Fibroblast of the aortic adventitia (primary cell): ENCODE data around the gene RTTN. TPM values are rescaled to one million over a fixed set of nuclear protein-coding genes. Genes with fewer than 3 reads are reported as not detected.

Experiments
- DNase-seq: peaks from one replicate; pipeline ENCODE4 v3.0.0-alpha.2; 2010; ENCODE audit warnings: low read depth
- H3K4me3 ChIP-seq: 2 replicates; pipeline ENCODE4 v1.5.1; 2011; ENCODE audit warnings: low read depth, mild to moderate bottlenecking, control low read depth, low read length, moderate library complexity
- total RNA-seq: library from RNA; depleted of rRNA; stranded (reverse); fragments of >200 nt; gene quantifications from 2 replicates; pipeline ENCODE4 v1.2.3, GENCODE V29; 2012; ENCODE audit warnings: low replicate concordance
- TF ChIP-seq, protein P1 (sequence below): IDR thresholded peaks from 2 replicates; pipeline ENCODE4 v1.5.1; 2011; ENCODE audit warnings: mild to moderate bottlenecking, low read length, control low read depth, inconsistent platforms; ENCODE audit not compliant: insufficient read depth

RTTN gene
- total RNA-seq, 1 donor, result 38.6 TPM

- TF ChIP-seq, protein P1, sequence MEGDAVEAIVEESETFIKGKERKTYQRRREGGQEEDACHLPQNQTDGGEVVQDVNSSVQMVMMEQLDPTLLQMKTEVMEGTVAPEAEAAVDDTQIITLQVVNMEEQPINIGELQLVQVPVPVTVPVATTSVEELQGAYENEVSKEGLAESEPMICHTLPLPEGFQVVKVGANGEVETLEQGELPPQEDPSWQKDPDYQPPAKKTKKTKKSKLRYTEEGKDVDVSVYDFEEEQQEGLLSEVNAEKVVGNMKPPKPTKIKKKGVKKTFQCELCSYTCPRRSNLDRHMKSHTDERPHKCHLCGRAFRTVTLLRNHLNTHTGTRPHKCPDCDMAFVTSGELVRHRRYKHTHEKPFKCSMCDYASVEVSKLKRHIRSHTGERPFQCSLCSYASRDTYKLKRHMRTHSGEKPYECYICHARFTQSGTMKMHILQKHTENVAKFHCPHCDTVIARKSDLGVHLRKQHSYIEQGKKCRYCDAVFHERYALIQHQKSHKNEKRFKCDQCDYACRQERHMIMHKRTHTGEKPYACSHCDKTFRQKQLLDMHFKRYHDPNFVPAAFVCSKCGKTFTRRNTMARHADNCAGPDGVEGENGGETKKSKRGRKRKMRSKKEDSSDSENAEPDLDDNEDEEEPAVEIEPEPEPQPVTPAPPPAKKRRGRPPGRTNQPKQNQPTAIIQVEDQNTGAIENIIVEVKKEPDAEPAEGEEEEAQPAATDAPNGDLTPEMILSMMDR, result no peak
- no peak overlapping the region for H3K4me3 ChIP-seq
- DNase-seq, result no peak
Measured at GRCh38 chr18:70156886-70157285, 48.6 kb downstream of the RTTN start.

DNA sequence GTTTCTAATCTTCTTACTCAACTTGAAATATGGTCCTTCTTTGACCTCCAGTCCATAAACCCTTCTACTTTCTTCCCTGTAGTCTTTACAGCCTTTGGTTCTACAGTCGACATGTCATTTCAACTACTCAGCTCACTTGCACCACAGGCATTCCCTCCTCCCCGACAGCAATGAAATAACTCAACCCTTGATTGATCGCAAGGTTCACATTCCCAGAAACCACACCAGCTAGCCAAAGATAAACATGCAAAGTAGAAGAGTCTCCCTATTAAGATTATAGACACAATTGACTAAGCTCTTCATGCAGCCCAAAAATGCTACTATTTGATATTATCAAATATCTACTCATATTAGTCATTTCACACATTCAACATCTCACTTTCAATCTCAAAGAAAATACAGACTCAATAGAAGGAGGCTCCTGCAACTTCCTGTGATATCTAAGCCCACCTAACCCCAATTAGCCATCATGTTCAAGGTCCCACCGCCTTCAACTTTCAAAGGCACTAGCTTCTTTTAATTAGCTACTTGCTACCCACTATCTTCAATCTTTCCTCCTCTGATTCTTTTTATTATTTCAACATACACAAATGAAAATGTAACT lies 50.8 kb downstream of the RTTN start:
- TF ChIP-seq, protein P1, result no peak
- H3K4me3 ChIP-seq, result no peak overlapping the region

GRCh38 chr18:70151614-70152013 lies 53.9 kb downstream of the RTTN start:
- no peak overlapping the region for H3K4me3 ChIP-seq
- TF ChIP-seq, protein P1, result no peak
- no peak for DNase-seq

More for the DNA sequence above, 50.8 kb downstream of the RTTN start:
- peak; percentile 10 for DNase-seq

- no peak overlapping the region for H3K4me3 ChIP-seq
- TF ChIP-seq, protein P1, result no peak
- DNase-seq, result no peak
Measured at GRCh38 chr18:70149616-70150301, 55.7 kb downstream of the RTTN start.

DNA sequence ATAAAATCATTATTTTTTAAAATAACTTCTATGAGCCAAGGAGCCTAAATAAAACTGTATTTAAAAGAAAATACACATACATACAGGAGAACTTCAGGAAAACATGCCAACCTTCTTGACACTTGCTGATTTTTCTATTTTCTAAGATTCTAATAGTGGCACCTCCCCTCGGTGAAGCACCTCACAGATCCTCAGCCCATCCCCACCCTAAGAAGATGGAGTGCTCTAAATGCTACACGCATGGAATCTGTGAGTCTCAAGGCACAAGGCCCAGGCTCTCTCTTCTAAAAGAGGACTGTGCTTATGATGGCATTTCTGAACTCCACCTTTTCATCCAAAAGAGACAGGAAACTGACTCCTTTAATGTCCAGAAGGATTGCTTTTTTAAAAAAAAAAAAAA lies 56.3 kb downstream of the RTTN start:
- DNase-seq, result no peak
- TF ChIP-seq, protein P1, result no peak
- no peak overlapping the region for H3K4me3 ChIP-seq

DNA sequence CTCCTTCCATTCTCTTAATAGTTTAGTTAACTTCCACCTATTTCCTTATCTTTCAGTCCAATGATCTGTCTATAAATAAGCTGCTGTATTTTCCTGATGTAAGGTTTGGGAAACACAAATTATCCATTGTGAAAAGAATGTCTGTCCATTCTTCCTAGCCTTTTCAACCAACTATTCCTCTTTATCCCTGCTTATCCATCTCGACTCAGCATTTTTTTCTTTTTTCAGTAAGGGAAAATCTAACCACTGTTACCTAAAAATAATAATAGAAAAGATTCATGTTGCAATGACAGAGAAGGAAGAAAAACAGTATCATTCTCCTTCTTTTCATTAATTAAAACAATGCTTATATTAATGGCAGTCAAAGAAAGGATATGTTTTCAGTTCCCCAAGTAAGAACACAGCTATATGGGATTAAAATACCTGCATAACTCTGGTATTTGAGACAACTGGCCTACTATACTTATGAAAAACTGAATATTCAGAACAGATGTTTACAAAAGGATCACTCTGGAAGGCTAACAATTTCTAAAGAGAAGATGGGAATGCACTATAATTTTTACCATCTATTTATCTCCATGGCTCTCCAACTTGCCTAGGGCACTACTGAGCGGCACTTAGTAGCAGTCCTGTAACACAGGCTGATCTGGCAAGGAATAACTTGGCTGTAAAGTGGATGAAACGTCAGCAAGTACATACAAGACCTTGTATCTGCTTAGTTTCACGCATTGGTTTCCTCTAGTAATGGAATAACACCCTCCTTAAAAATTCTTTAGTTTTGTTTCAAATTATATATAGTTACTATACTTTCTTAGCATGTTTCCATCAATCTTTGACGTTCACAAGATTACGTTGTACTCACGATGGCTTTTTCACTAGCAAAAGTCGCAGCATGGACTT lies 57.2 kb downstream of the RTTN start:
- TF ChIP-seq, protein P1, result no peak
- no peak for DNase-seq
- H3K4me3 ChIP-seq, result no peak overlapping the region
